ENCODE data around the gene OR2A25.
"Not testable (repeated sequence)": the region's sequence is repeated elsewhere in the genome, so short reads cannot be mapped to it uniquely, and the experiment has no call there.

DNA sequence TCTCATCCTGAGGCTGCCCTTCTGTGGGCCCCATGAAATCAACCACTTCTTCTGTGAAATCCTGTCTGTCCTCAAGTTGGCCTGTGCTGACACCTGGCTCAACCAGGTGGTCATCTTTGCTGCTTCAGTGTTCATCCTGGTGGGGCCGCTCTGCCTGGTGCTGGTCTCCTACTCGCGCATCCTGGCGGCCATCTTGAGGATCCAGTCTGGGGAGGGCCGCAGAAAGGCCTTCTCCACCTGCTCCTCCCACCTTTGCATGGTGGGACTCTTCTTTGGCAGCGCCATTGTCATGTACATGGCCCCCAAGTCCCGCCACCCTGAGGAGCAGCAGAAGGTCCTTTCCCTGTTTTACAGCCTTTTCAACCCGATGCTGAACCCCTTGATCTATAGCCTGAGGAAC lies 18.7 kb upstream of the OR2A25 start:
- TF ChIP-seq CTCF (conservative IDR thresholded peaks at IDR 0.05; ENCODE audit: low read length); EZH2phosphoT487 (IDR thresholded peaks at IDR 0.05; ENCODE audit: borderline replicate concordance, low read depth, low read length): not testable (repeated sequence)

Data from OCI-LY7 (cell line).